Neutrophil (primary cell): ENCODE measurements around the gene RASSF4.
A peak's percentile ranks its signal among the peaks of the same experiment; 100 is the strongest.

Source experiments
- H3K27ac ChIP-seq: fragments of 200-600 bp; sonication (generic); 2 replicates; pipeline ENCODE4 v1.5.1; 2016; ENCODE audit warnings: mild to moderate bottlenecking, moderate library complexity
- H3K27me3 ChIP-seq: fragments of 200-600 bp; sonication (generic); 2 replicates; pipeline ENCODE4 v1.6.0; 2016; ENCODE audit warnings: mild to moderate bottlenecking
- H3K36me3 ChIP-seq: fragments of 200-600 bp; sonication (generic); 2 replicates; pipeline ENCODE4 v1.5.1; 2017
- H3K4me1 ChIP-seq, 2 experiments: fragments of 200-600 bp in 1 of 2; sonication (generic) in 1 of 2; 1 replicate in 1 of 2; 2 replicates in 1 of 2; pipeline versions ENCODE4 v1.5.1 to v1.6.1; 2013 to 2016; ENCODE audit warnings: low read depth in 1 of 2, low read length in 1 of 2, mild to moderate bottlenecking in 1 of 2, moderate library complexity in 1 of 2; ENCODE audit not compliant: control insufficient read depth in 1 of 2, insufficient read depth in 1 of 2
- H3K4me3 ChIP-seq, 2 experiments: fragments of 200-600 bp in 1 of 2; sonication (generic) in 1 of 2; 1 replicate in 1 of 2; 2 replicates in 1 of 2; pipeline ENCODE4 v1.5.1; 2013 to 2016; ENCODE audit warnings: low read depth in 1 of 2, low read length in 1 of 2, mild to moderate bottlenecking in 1 of 2, moderate library complexity in 1 of 2
- H3K9me3 ChIP-seq: fragments of 200-600 bp; sonication (generic); 2 replicates; pipeline ENCODE4 v1.5.1; 2016
- TF ChIP-seq, protein P1 (sequence below): fragments of 200-600 bp; sonication (generic); IDR thresholded peaks from 2 replicates; pipeline ENCODE4 v1.5.1; 2016; ENCODE audit warnings: antibody characterized with exemption

Gene RASSF4

DNA sequence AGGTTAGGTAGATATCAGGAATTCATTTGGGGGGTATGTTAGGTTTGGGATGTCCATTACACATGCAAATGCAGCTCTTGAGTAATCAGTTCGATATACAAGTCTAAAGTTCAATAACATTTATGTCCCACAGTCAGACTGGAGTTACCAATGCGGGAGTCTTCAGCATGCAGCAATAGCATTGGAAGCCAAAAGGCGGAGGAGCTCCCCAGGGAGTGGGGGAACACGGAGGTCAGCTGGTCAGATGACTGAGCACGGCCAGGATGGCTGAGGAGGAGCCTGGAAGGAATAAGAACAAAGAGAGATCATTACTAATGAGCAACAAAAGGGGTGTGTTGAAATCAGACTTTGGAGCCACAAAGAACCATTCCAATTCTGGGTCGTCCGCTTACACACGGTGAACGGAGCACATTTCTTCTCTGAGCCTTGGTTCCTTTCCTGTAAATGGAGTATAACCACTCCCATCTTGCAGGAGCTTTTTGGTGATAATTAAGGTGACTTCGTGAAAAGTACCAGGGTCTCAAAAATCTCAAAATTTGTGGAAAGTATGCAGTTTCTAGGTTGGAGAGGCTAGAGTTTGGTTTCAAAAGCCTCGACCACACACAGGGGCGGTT, 40.6 kb downstream of the RASSF4 start:
- peaks cover 29 to 33% of the 10 kb centered on the region in 2 experiments for H3K4me1 ChIP-seq

DNA sequence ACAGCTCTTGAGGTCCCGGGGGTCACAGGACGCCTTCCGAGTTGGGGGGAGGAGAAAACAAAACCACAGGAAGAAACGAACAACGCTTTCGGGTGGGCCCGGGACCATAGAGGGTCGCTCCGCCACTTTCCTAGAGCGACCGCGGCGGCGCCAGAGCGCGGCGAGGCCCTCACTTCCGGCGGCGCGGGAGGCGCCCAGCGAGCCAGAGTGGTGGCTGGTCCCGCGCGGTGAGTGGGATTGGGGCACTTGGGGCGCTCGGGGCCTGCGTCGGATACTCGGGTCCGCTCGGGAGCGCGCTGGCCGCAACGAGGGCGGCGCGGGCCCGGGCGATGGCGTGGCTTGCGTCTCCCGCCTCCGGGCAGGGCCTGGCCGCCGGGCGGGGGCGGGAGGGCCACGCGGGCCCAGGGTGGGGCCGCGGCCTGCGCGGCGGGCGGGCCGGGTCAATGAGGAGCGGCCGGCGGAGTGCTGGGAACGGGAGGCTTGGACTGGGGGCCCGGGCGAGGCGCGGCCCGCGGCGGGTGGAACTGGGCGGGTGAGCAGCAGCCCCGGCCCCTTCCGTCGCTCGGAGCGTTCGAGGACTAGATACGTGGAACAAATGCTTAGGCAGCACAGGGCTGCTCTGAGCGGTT, 41.3 kb downstream of the RASSF4 start, which contains the start of gene ZNF22:
TSS of gene ZNF22 (plus strand) at position 172 of the 629 bp plus-strand sequence. CDS start 2,446 bp downstream, outside the sequence.
- H3K4me1 ChIP-seq = peaks cover 22 to 27% of the 10 kb centered on the region in 2 experiments
- TF ChIP-seq, protein P1, sequence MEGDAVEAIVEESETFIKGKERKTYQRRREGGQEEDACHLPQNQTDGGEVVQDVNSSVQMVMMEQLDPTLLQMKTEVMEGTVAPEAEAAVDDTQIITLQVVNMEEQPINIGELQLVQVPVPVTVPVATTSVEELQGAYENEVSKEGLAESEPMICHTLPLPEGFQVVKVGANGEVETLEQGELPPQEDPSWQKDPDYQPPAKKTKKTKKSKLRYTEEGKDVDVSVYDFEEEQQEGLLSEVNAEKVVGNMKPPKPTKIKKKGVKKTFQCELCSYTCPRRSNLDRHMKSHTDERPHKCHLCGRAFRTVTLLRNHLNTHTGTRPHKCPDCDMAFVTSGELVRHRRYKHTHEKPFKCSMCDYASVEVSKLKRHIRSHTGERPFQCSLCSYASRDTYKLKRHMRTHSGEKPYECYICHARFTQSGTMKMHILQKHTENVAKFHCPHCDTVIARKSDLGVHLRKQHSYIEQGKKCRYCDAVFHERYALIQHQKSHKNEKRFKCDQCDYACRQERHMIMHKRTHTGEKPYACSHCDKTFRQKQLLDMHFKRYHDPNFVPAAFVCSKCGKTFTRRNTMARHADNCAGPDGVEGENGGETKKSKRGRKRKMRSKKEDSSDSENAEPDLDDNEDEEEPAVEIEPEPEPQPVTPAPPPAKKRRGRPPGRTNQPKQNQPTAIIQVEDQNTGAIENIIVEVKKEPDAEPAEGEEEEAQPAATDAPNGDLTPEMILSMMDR = no peak
- peak within 1 kb of the TSS; percentile 65 to 67 for H3K4me3 ChIP-seq
- H3K27me3 ChIP-seq = no peaks in the 10 kb centered on the region
- H3K9me3 ChIP-seq = no peaks in the 10 kb centered on the region
- H3K36me3 ChIP-seq = no peaks in the 10 kb centered on the region
- peak within 1 kb of the TSS; percentile 10 for H3K27ac ChIP-seq

More for the DNA sequence above, 40.6 kb downstream of the RASSF4 start:
- H3K4me3 ChIP-seq = peak overlapping the region; percentile 65 to 67
- TF ChIP-seq, protein P1 = no peak
- no peaks in the 10 kb centered on the region for H3K27me3 ChIP-seq
- no peak overlapping the region for H3K27ac ChIP-seq
- H3K9me3 ChIP-seq = no peaks in the 10 kb centered on the region
- H3K36me3 ChIP-seq = no peaks in the 10 kb centered on the region

DNA sequence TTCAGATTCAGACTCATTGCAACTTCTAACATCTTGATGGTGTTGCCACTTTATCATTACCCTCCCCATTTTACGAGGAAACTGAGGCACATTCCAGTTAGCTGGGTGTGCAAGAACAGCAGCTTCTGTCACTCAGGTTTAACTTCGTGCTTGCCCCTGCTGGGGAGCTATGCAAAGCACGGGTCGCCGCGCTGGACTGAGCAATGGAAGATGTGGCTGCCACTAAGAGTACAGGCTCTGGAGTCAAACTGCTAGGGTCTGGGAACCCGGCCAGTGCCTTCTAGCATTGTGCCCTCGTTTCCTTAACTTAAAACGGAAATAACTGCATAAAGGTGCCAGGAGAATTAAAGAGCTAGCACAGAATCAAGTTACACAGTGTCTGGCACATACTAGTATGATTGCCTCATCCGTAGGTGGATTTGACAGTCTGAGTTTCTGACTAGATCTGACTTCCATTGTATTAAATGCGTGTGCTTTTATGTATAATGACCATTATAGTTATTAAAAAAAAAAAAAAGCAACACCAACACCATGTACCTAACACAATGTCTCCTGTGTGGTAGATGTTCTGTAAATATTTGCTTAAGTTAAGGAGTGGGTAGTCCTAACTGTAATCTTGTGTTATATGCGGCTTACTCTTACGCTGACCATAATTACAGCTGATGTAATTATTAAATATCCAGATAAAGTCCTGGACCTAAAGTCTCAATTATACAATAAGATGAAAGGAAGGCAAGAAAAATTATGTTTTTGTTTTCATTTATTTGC, 42.0 kb downstream of the RASSF4 start:
- peak overlapping the region; percentile 65 to 67 for H3K4me3 ChIP-seq
- TF ChIP-seq, protein P1 = no peak

DNA sequence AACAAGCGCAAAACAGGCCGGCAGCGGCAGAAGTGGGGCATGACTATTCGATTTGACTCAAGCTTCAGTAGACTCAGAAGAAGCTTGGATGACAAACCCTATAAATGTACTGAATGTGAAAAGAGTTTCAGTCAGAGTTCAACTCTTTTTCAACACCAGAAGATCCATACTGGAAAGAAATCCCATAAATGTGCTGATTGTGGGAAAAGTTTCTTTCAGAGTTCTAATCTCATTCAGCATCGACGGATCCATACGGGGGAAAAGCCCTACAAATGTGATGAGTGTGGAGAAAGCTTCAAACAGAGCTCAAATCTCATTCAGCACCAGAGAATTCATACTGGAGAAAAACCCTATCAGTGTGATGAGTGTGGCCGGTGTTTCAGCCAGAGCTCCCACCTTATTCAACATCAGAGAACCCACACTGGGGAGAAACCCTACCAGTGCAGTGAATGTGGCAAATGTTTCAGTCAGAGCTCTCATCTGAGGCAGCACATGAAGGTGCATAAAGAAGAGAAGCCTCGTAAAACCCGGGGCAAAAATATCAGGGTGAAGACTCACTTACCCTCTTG, 43.9 kb downstream of the RASSF4 start:
- no peak overlapping the region for H3K4me3 ChIP-seq
- no peak overlapping the region for H3K27ac ChIP-seq
- TF ChIP-seq, protein P1 = no peak

More for the DNA sequence above, 42.0 kb downstream of the RASSF4 start:
- peaks cover 19 to 20% of the 10 kb centered on the region in 2 experiments for H3K4me1 ChIP-seq
- H3K27ac ChIP-seq = peak overlapping the region; percentile 10
- H3K36me3 ChIP-seq = no peaks in the 10 kb centered on the region
- H3K27me3 ChIP-seq = no peaks in the 10 kb centered on the region
- H3K9me3 ChIP-seq = no peaks in the 10 kb centered on the region

DNA sequence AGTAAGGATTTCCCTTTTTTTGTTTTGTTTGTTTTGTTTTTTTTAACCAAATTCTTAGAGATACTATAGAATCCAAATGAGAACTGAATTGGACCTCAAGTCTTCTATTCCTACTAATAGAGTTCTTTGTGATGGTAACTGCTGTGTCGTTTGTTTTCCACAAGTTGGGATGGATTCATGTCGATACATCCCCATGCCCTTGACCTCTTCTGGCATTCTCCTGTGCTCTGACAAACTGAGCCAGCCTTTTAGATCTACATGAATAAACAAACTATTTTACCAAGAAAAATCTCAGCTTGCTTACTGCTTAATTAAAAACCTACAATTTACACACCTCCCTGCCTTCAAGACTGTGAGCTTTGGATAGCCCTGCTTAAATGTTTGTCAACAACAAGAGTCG, 45.1 kb downstream of the RASSF4 start:
- Histone ChIP-seq H3K4me3 (no peak overlapping the region), H3K4me1 (peaks cover 16 to 17% of the 10 kb centered on the region in 2 experiments), H3K36me3 (no peaks in the 10 kb centered on the region), H3K9me3 (no peaks in the 10 kb centered on the region), H3K27me3 (no peaks in the 10 kb centered on the region), H3K27ac (no peak overlapping the region)
- TF ChIP-seq, protein P1 = no peak

More for the DNA sequence above, 43.9 kb downstream of the RASSF4 start:
- Histone ChIP-seq H3K36me3 (no peaks in the 10 kb centered on the region), H3K27me3 (no peaks in the 10 kb centered on the region), H3K4me1 (peaks cover 16 to 17% of the 10 kb centered on the region in 2 experiments), H3K9me3 (no peaks in the 10 kb centered on the region)
